K562 (cell line): ENCODE measurements around the gene LRRIQ4. TPM values are rescaled to one million over a fixed set of nuclear protein-coding genes. Genes with fewer than 3 reads are reported as not detected.

Source experiments
- CREB1 ChIP-seq, 2 experiments: sonication (generic) in 1 of 2; formaldehyde crosslinking in 1 of 2; IDR thresholded peaks; 2 replicates each; pipeline versions ENCODE4 v1.6.1 to v1.8.0; 2012 to 2022; ENCODE audit warnings: inconsistent platforms in 1 of 2, mild to moderate bottlenecking in 1 of 2, missing genetic modification reagents in 1 of 2, moderate library complexity in 1 of 2
- DNMT1 ChIP-seq: fragments of 450-650 bp; IDR thresholded peaks from 2 replicates; pipeline ENCODE4 v1.6.1; 2016; ENCODE audit warnings: antibody characterized with exemption, mild to moderate bottlenecking
- DPF2 ChIP-seq: fragments of 450-650 bp; IDR thresholded peaks from 2 replicates; pipeline ENCODE4 v1.6.1; 2016
- FIP1L1 ChIP-seq: fragments of 200-400 bp; formaldehyde crosslinking; IDR thresholded peaks from 2 replicates; pipeline ENCODE4 v1.6.1; 2018; ENCODE audit warnings: mild to moderate bottlenecking, low read depth, low read length; ENCODE audit not compliant: poor library complexity, severe bottlenecking
- MAFG ChIP-seq: fragments of 450-650 bp; conservative IDR thresholded peaks from 2 replicates; pipeline ENCODE4 v1.6.1; 2016; ENCODE audit warnings: missing genetic modification characterization, missing compliant biosample characterization
- PCBP1 ChIP-seq: fragments of 200-400 bp; formaldehyde crosslinking; IDR thresholded peaks from 2 replicates; pipeline ENCODE4 v1.6.1; 2018; ENCODE audit warnings: mild to moderate bottlenecking, low read depth, low read length; ENCODE audit not compliant: poor library complexity, severe bottlenecking
- PCBP2 ChIP-seq: fragments of 200-400 bp; formaldehyde crosslinking; IDR thresholded peaks from 2 replicates; pipeline ENCODE4 v1.6.1; 2018; ENCODE audit warnings: low read length, low read depth, mild to moderate bottlenecking, moderate library complexity; ENCODE audit not compliant: poor library complexity, severe bottlenecking
- PRPF4 ChIP-seq: fragments of 200-400 bp; formaldehyde crosslinking; IDR thresholded peaks from one replicate; pipeline ENCODE4 v1.6.1; 2017; ENCODE audit warnings: low read length, low read depth, mild to moderate bottlenecking; ENCODE audit not compliant: insufficient read depth, poor library complexity, severe bottlenecking
- SIN3B ChIP-seq: fragments of 450-650 bp; IDR thresholded peaks from 2 replicates; pipeline ENCODE4 v1.6.1; 2017; ENCODE audit warnings: low read depth, mild to moderate bottlenecking, moderate library complexity
- SRSF1 ChIP-seq: fragments of 200-400 bp; formaldehyde crosslinking; IDR thresholded peaks from 2 replicates; pipeline ENCODE4 v1.6.1; 2017; ENCODE audit warnings: mild to moderate bottlenecking, low read depth, low read length, moderate library complexity
- VEZF1 ChIP-seq: fragments of 200-800 bp; sonication (Bioruptor generic); IDR thresholded peaks from 2 replicates; pipeline ENCODE4 v1.6.1; 2017; ENCODE audit warnings: missing genetic modification characterization, missing compliant biosample characterization
- XRCC5 ChIP-seq: fragments of 200-400 bp; formaldehyde crosslinking; IDR thresholded peaks from 2 replicates; pipeline ENCODE4 v1.6.1; 2017; ENCODE audit warnings: low read depth, mild to moderate bottlenecking, low read length
- ZBTB33 ChIP-seq: sonication (generic); formaldehyde crosslinking; IDR thresholded peaks from 2 replicates; pipeline ENCODE4 v1.8.1; 2023; ENCODE audit warnings: mild to moderate bottlenecking, missing genetic modification reagents
- ZBTB8A ChIP-seq: fragments of 450-650 bp; IDR thresholded peaks from 2 replicates; pipeline ENCODE4 v1.6.1; 2018; ENCODE audit warnings: mild to moderate bottlenecking, moderate library complexity; ENCODE audit not compliant: partially characterized antibody
- ZNF384 ChIP-seq: IDR thresholded peaks from 2 replicates; pipeline ENCODE4 v1.6.1; 2012; ENCODE audit warnings: low read depth, low read length, improper control_type of control experiment
- polyA plus RNA-seq, 8 experiments: library from polyadenylated mRNA; depleted of rRNA in 4 of 8; stranded (reverse) in 5 of 8; unstranded in 3 of 8; fragments of >200 nt; fragmentation: Nextera tagmentation in 2 of 8; fragmentation: Illumina TruSeq in 1 of 8; extraction: Ambion mirVana in 2 of 8; extraction: Trizol in 1 of 8; gene quantifications; 2 replicates each; pipeline versions ENCODE4 v1.2.1 to v1.2.3, GENCODE V29; 2011 to 2014; ENCODE audit warnings: inconsistent platforms in 1 of 8, missing spikeins in 1 of 8
- total RNA-seq, 7 experiments: library from RNA; depleted of rRNA in 6 of 7; stranded (reverse); fragments of >200 nt in 6 of 7; fragmentation: Illumina TruSeq in 2 of 7; extraction: Trizol in 2 of 7; gene quantifications; 2 replicates each; pipeline versions ENCODE4 v1.2.1 to v1.2.3, GENCODE V29; 2011 to 2021; ENCODE audit warnings: low replicate concordance in 1 of 7
- TF ChIP-seq, protein P1 (sequence below): sonication (generic); formaldehyde crosslinking; IDR thresholded peaks from 2 replicates; pipeline ENCODE4 v1.8.0; 2022; ENCODE audit warnings: mild to moderate bottlenecking, missing genetic modification reagents
- TF ChIP-seq, protein P2 (sequence below): sonication (generic); formaldehyde crosslinking; IDR thresholded peaks from 2 replicates; pipeline ENCODE4 v1.8.0; 2022; ENCODE audit warnings: missing genetic modification reagents, mild to moderate bottlenecking, moderate library complexity, borderline replicate concordance

The LRRIQ4 gene
- total and polyA plus RNA-seq, 9 of the 15 experiments (the other 6 are each of a cell fraction or from before 2014, with no cell fraction given): not detected

DNA sequence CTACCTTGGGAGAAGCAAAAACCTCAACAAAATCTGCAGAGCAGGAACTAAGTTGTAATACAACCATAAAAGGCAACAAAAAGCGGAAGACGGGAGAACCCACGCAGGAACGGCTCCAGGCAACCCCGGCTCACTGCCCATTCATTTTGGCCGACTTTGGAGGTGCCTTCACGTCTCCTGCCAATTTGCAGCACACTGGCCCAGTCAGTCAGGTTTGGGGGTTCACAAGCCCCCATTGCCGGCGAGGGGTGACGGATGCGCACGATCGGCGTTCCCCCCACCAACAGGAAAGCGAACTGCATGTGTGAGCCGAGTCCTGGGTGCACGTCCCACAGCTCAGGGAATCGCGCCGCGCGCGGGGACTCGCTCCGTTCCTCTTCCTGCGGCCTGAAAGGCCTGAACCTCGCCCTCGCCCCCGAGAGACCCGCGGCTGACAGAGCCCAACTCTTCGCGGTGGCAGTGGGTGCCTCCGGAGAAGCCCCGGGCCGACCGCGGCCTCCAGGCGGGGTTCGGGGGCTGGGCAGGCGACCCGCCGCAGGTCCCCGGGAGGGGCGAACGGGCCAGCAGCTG, 48.3 kb upstream of the LRRIQ4 start (continued):
- peak; percentile 41; the same call in 1 of the 2 replicates for TF ChIP-seq ZBTB33 (CRISPR knock-in tag)
- 0 out of 2 replicates have a peak, but pooled peaks have one; percentile 71 for TF ChIP-seq SRSF1
- no peak for TF ChIP-seq ZBTB8A
- no peak for TF ChIP-seq DNMT1
- TF ChIP-seq DPF2: 0 out of 2 replicates have a peak, but pooled peaks have one; percentile 32
- peak; percentile 97 for TF ChIP-seq FIP1L1
- TF ChIP-seq PCBP2: no peak
- no peak for TF ChIP-seq ZNF384
- TF ChIP-seq PRPF4: peak; percentile 88
- no peak for TF ChIP-seq SIN3B
- TF ChIP-seq, protein P1, sequence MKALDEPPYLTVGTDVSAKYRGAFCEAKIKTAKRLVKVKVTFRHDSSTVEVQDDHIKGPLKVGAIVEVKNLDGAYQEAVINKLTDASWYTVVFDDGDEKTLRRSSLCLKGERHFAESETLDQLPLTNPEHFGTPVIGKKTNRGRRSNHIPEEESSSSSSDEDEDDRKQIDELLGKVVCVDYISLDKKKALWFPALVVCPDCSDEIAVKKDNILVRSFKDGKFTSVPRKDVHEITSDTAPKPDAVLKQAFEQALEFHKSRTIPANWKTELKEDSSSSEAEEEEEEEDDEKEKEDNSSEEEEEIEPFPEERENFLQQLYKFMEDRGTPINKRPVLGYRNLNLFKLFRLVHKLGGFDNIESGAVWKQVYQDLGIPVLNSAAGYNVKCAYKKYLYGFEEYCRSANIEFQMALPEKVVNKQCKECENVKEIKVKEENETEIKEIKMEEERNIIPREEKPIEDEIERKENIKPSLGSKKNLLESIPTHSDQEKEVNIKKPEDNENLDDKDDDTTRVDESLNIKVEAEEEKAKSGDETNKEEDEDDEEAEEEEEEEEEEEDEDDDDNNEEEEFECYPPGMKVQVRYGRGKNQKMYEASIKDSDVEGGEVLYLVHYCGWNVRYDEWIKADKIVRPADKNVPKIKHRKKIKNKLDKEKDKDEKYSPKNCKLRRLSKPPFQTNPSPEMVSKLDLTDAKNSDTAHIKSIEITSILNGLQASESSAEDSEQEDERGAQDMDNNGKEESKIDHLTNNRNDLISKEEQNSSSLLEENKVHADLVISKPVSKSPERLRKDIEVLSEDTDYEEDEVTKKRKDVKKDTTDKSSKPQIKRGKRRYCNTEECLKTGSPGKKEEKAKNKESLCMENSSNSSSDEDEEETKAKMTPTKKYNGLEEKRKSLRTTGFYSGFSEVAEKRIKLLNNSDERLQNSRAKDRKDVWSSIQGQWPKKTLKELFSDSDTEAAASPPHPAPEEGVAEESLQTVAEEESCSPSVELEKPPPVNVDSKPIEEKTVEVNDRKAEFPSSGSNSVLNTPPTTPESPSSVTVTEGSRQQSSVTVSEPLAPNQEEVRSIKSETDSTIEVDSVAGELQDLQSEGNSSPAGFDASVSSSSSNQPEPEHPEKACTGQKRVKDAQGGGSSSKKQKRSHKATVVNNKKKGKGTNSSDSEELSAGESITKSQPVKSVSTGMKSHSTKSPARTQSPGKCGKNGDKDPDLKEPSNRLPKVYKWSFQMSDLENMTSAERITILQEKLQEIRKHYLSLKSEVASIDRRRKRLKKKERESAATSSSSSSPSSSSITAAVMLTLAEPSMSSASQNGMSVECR (CRISPR knock-in tag): no peak
- TF ChIP-seq XRCC5: no peak
- TF ChIP-seq VEZF1: no peak
- TF ChIP-seq, protein P2, sequence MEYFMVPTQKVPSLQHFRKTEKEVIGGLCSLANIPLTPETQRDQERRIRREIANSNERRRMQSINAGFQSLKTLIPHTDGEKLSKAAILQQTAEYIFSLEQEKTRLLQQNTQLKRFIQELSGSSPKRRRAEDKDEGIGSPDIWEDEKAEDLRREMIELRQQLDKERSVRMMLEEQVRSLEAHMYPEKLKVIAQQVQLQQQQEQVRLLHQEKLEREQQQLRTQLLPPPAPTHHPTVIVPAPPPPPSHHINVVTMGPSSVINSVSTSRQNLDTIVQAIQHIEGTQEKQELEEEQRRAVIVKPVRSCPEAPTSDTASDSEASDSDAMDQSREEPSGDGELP (CRISPR knock-in tag): peak; percentile 65; the same call in 1 of the 2 replicates
- peak; percentile 85 for TF ChIP-seq PCBP1
- TF ChIP-seq CREB1 (IDR thresholded peaks at IDR 0.05): no peak
- no peak for TF ChIP-seq CREB1 (CRISPR knock-in tag; IDR thresholded peaks at IDR 0.05)
- TF ChIP-seq MAFG (tag): no peak
